Natural killer cell (primary cell): Measurements from ENCODE around the gene CD34. TPM values are rescaled to one million over a fixed set of nuclear protein-coding genes. Genes with fewer than 3 reads are reported as not detected.

Source experiments
- ATAC-seq, 3 donors: fragments of 150-1000 bp in 2 of 3; fragments of 200-7000 bp in 1 of 3; cut with Tn5 transposase; 1 replicate in 1 of 3; 2 replicates in 2 of 3; pipeline ENCODE4 v1.10.0; 2021; ENCODE audit warnings: mild to moderate bottlenecking in 2 of 3, moderate library complexity in 2 of 3
- DNase-seq, 2 donors: peaks; one replicate each; pipeline versions ENCODE4 v3.0.0 to v3.0.0-alpha.2; 2013 to 2021; ENCODE audit warnings: mixed read lengths in 1 of 2
- H3K27ac ChIP-seq: one replicate; pipeline ENCODE4 v1.5.1; 2013; ENCODE audit warnings: mild to moderate bottlenecking, low read length
- H3K27me3 ChIP-seq: one replicate; pipeline ENCODE4 v1.6.1; 2013; ENCODE audit warnings: low read length; ENCODE audit not compliant: control insufficient read depth, insufficient read depth
- H3K36me3 ChIP-seq: one replicate; pipeline ENCODE4 v1.6.1; 2013; ENCODE audit warnings: low read length; ENCODE audit not compliant: control insufficient read depth, insufficient read depth
- H3K4me1 ChIP-seq: one replicate; pipeline ENCODE4 v1.6.1; 2013; ENCODE audit warnings: low read length; ENCODE audit not compliant: control insufficient read depth, insufficient read depth
- H3K4me3 ChIP-seq: one replicate; pipeline ENCODE4 v1.5.1; 2013; ENCODE audit warnings: low read length
- H3K9me3 ChIP-seq: one replicate; pipeline ENCODE4 v1.6.1; 2013; ENCODE audit warnings: low read length; ENCODE audit not compliant: control insufficient read depth, insufficient read depth
- H3K27ac Mint-ChIP-seq, 2 donors: one replicate each; pipeline ENCODE4 v1.8.0; 2022; ENCODE audit warnings: mild to moderate bottlenecking in 2 of 2, mixed read lengths in 2 of 2, moderate library complexity in 1 of 2
- H3K27me3 Mint-ChIP-seq, 2 donors: one replicate each; pipeline ENCODE4 v1.8.0; 2022; ENCODE audit warnings: low read depth in 2 of 2, mixed read lengths in 2 of 2
- H3K36me3 Mint-ChIP-seq: one replicate; pipeline ENCODE4 v1.8.0; 2022; ENCODE audit warnings: mixed read lengths
- H3K4me1 Mint-ChIP-seq, 2 donors: one replicate each; pipeline ENCODE4 v1.8.0; 2022; ENCODE audit warnings: mixed read lengths in 2 of 2
- H3K4me3 Mint-ChIP-seq: one replicate; pipeline ENCODE4 v1.8.0; 2022; ENCODE audit warnings: mild to moderate bottlenecking, moderate library complexity, mixed read lengths
- H3K9me3 Mint-ChIP-seq, 2 donors: one replicate each; pipeline ENCODE4 v1.8.0; 2022; ENCODE audit warnings: mixed read lengths in 2 of 2
- CTCF ChIP-seq: fragments of 200-600 bp; IDR thresholded peaks from one replicate; pipeline ENCODE4 v1.8.0; 2022; ENCODE audit warnings: antibody characterized with exemption
- WGBS: methylation state at CpG from one replicate; pipeline ENCODE4 v1.1.7; 2013; ENCODE audit warnings: missing lambda C conversion rate; ENCODE audit not compliant: insufficient coverage; 5-methylcytosine and 5-hydroxymethylcytosine counted together
- intact Hi-C: fragments of 100-400 bp; cut with micrococcal nuclease; formaldehyde crosslinking; loops from one replicate; pipeline ENCODE4 v1.14.2; 2022
- total RNA-seq, 4 donors: library from RNA; stranded (reverse); fragments of 120-200 nt in 1 of 4; gene quantifications; one replicate each; pipeline versions ENCODE4 v1.2.3 to v1.2.4, GENCODE V29; 2013 to 2022

The CD34 gene
- total RNA-seq, 3 donors from 2014 or later (not counting 1 experiment from before 2014, with no cell fraction given) = 0.14 to 0.30 TPM; not detected in 1

GRCh38 chr1:207923121-207923520, 12.2 kb upstream of the CD34 start:
- ATAC-seq (no peak), DNase-seq (no peak)
- Mint-ChIP-seq H3K4me1 (no peaks in the 10 kb centered on the region), H3K36me3 (no peaks in the 10 kb centered on the region), H3K27me3 (peaks cover 22 to 62% of the 10 kb centered on the region in 2 donors), H3K27ac (no peak overlapping the region), H3K9me3 (no peaks in the 10 kb centered on the region), H3K4me3 (no peak overlapping the region)
- 41% methylated on average over 5 of the region's 5 CpGs for WGBS
- Histone ChIP-seq H3K36me3 (no peaks in the 10 kb centered on the region), H3K4me1 (no peaks in the 10 kb centered on the region), H3K27me3 (no peaks in the 10 kb centered on the region), H3K4me3 (no peak overlapping the region), H3K27ac (no peak overlapping the region), H3K9me3 (no peaks in the 10 kb centered on the region)
- TF ChIP-seq CTCF = no peak
- intact Hi-C loops = no loop called here

GRCh38 chr1:207922554-207922953, 11.6 kb upstream of the CD34 start:
- no peak for TF ChIP-seq CTCF
- Mint-ChIP-seq H3K27ac (no peak overlapping the region), H3K9me3 (no peaks in the 10 kb centered on the region), H3K4me1 (no peaks in the 10 kb centered on the region), H3K4me3 (no peak overlapping the region), H3K27me3 (peaks cover 22 to 65% of the 10 kb centered on the region in 2 donors), H3K36me3 (no peaks in the 10 kb centered on the region)
- Histone ChIP-seq H3K36me3 (no peaks in the 10 kb centered on the region), H3K4me3 (no peak overlapping the region), H3K4me1 (no peaks in the 10 kb centered on the region), H3K9me3 (no peaks in the 10 kb centered on the region), H3K27me3 (no peaks in the 10 kb centered on the region), H3K27ac (no peak overlapping the region)
- intact Hi-C loops = no loop called here
- ATAC-seq (no peak), DNase-seq (no peak)
- 75% methylated on average over 8 of the region's 8 CpGs for WGBS

GRCh38 chr1:207921321-207921720, 10.4 kb upstream of the CD34 start:
- no peak overlapping the region for H3K27ac Mint-ChIP-seq
- no peak for TF ChIP-seq CTCF
- Histone ChIP-seq H3K4me1 (no peaks in the 10 kb centered on the region), H3K27me3 (no peaks in the 10 kb centered on the region), H3K9me3 (no peaks in the 10 kb centered on the region), H3K4me3 (no peak overlapping the region), H3K27ac (no peak overlapping the region), H3K36me3 (no peaks in the 10 kb centered on the region)
- no peaks in the 10 kb centered on the region for H3K4me1 Mint-ChIP-seq
- no peaks in the 10 kb centered on the region for H3K9me3 Mint-ChIP-seq
- ATAC-seq (no peak), DNase-seq (no peak)
- WGBS = 74% methylated on average over 3 of the region's 3 CpGs
- no peaks in the 10 kb centered on the region for H3K36me3 Mint-ChIP-seq
- intact Hi-C loops = no loop called here
- H3K27me3 Mint-ChIP-seq = peaks cover 16 to 57% of the 10 kb centered on the region in 2 donors
- no peak overlapping the region for H3K4me3 Mint-ChIP-seq

- no peak overlapping the region for H3K27ac Mint-ChIP-seq
- Histone ChIP-seq H3K4me1 (no peaks in the 10 kb centered on the region), H3K4me3 (no peak overlapping the region), H3K27ac (no peak overlapping the region), H3K9me3 (no peaks in the 10 kb centered on the region), H3K27me3 (no peaks in the 10 kb centered on the region), H3K36me3 (no peaks in the 10 kb centered on the region)
- WGBS = 77% methylated on average over 2 of the region's 2 CpGs
- no peak overlapping the region for H3K4me3 Mint-ChIP-seq
- H3K4me1 Mint-ChIP-seq = no peaks in the 10 kb centered on the region
- no peaks in the 10 kb centered on the region for H3K36me3 Mint-ChIP-seq
- intact Hi-C loops = no loop called here
- ATAC-seq (no peak), DNase-seq (no peak)
- peaks cover 16 to 57% of the 10 kb centered on the region in 2 donors for H3K27me3 Mint-ChIP-seq
- no peak for TF ChIP-seq CTCF
- H3K9me3 Mint-ChIP-seq = no peaks in the 10 kb centered on the region
These were observed 9.6 kb upstream of the CD34 start for GRCh38 chr1:207920444-207921021.
